NCI-H128 (cell line): ENCODE results near the gene LGALS7.
"Not testable (repeated sequence)": the region's sequence is repeated elsewhere in the genome, so short reads cannot be mapped to it uniquely, and the experiment has no call there.

Experiments used
- DNase-seq: peaks from one replicate; lab custom pipeline; 2025; ENCODE audit not compliant: unreplicated experiment; lab: John Stamatoyannopoulos, UW

LGALS7 gene

DNA sequence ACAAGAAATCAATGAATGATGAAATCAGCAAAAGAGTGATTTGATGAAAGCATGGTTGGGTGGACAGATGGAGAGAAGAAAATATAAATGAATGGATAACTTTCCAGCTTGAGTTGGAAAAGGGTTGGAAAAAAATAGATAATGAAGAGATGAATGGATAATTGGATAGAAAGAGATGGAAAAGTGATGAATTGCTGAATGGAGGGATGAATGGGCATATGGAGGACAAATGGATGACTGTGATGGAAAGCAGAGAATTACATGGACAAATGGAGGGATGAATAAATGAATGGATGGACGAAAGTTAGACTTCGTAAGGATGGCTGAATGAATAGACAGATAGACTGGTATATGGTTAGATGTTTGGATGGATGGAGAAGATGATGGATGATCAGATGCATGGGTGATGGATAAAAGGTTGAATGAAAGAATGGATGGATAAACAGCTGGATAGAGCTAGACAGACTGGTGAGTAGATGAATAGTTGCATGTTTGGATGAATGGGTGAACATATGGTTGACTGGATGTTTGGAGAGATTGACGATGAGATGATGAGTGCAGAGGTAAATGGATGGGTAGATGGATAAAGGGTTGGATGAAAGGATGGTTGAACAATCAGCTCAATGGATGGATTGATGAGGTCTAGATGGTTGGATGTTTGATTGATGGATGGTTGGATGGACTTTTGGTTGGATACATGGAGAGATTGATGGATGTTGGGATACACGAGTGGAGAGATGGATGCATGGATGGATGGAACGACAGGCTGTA lies 27.4 kb upstream of the LGALS7 start:
- DNase-seq, result no peak

GRCh38 chr19:38799104-38799503 lies 25.8 kb upstream of the LGALS7 start:
- DNase-seq, result no peak

- not testable (repeated sequence) for DNase-seq
These were observed 24.5 kb upstream of the LGALS7 start for GRCh38 chr19:38797781-38798180.

DNA sequence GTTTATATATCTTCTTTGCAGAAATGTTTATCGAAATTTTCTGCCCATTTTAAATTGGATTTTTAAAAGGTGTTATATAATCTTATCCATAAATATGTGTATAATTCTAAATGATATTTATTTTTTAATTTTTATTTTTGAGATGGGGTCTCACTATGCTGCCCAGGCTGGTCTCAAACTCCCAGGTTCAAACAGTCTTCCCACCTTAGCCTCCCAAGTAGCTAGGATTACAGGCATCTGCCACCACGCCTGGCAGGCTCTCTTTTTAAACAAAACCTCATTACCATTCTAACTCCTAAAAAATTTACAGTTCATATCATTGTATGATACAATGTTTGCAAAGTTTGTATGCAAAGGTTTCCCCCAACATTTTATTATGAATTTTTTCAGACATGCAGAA lies 22.8 kb upstream of the LGALS7 start:
- DNase-seq, result no peak

DNA sequence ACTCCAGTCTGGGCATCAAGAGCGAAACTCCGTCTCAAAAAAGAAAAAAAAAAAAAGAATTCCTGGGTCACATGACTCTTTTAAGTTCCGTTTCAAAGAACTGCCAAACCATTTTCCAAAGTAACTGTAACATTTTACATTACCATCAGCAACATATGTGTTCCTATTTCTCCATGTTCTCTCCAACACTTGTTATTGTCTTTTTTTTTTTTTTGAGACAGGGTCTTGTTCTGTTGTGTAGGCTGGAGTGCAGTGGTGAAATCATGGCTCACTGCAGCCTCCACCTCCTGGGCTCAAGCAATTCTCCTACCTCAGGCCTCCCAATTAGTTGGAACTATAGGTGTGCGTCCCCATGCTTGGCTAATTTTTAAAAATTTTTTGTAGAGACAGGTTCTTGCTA lies 22.2 kb upstream of the LGALS7 start:
- no peak for DNase-seq

- no peak for DNase-seq
These were observed 20.4 kb upstream of the LGALS7 start for GRCh38 chr19:38793671-38794070.

GRCh38 chr19:38793177-38793576 lies 19.9 kb upstream of the LGALS7 start:
- DNase-seq, result no peak

DNA sequence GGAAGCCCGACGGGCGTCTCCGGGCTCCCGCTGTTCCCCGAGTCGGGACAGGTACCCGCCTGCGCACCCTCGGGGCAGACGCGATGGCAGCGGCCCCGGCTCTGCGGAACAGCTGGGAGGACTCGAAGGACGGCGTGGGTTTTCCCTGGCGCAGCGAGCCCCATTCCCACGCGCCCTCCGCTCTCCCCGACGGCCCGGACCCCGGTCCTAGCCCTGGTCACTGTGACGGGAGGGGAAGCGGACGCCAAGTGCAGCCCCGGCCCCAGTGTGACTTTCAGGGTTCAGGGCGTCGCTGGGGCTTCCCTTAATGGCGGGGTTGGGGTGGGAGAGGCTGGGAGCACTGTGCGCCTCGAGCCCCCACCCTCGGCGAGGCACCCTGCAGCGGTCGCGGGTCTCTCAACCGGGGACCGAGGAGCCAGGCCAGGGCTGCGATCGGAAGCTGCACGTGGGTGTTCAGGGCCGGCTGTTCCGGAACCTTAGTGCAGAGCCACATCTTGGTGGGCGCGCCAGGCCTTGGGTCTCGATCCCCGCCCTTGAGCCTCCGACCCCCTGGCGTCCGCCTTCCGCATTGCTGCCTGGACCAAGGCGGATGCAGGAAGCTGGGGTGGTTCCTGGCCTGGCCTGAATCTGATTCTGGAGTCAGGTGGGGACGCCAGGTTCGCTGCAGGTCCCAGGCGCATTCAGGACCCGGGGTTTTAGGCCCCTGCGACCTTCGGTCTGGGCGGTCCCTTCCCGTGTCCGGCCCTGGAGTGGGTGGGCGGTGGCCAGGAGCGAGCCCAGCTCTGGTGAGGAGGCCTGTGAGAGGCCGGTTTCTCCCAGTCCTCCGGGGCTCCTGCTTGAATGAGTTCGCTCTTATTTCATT lies 19.2 kb upstream of the LGALS7 start:
- no peak for DNase-seq

DNA sequence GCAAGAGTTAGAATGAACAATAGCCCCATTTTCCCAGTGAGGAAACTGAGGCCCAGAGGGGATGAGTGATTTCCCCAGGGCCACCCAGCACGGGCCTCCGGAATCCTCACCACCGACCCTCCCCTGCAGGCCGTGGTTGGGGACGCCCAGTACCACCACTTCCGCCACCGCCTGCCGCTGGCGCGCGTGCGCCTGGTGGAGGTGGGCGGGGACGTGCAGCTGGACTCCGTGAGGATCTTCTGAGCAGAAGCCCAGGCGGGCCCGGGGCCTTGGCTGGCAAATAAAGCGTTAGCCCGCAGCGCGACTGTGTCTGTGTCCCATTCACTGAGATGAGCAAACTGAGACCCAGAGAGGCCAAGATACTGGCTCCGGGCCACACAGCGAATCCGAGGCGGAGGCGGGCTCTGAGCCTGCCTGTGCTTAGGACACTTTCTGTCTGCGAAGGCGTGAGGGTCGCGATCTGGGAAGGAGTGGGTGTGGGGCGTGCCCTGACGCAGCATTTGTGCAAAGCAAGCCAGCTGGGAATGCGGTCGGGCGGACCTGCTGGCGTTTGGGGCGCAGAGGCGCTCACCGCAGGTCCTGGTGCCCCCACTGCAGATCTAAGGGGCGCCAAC lies 18.2 kb upstream of the LGALS7 start:
- not testable (repeated sequence) for DNase-seq

DNA sequence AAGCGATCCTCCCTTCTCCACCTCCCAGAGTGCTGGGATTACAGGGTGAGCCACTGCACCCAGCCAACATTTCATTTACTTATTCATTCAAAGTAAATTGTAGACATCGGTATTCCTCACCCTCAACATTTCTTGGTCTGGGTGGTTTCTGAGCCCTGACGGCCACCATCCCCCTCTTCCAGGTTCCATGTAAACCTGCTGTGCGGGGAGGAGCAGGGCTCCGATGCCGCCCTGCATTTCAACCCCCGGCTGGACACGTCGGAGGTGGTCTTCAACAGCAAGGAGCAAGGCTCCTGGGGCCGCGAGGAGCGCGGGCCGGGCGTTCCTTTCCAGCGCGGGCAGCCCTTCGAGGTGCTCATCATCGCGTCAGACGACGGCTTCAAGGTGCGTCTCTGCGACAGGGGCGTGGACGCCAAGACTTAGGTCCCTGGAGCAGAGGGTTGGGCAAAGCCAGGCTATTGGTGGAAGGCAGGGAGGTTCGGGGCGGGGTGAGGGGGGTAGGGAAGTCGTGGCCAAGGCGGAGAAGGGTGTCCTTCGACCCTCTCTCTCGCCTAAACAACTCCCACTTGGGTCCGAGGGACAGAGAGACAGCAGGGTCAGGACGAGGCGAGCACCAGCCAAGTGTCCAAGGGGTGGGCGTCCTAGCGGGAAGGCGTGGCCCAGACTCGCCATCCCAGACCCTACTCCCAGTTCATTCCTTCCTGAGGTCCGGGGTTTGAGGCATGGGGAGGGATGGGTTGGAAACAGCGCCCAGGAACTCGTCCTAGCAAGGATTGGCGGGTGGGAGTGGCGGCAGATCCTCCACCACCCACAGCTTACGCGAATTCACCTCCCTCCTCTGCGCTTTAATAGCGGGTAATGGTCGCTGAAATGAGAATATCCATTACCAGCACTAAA lies 17.4 kb upstream of the LGALS7 start:
- DNase-seq, result not testable (repeated sequence)

DNA sequence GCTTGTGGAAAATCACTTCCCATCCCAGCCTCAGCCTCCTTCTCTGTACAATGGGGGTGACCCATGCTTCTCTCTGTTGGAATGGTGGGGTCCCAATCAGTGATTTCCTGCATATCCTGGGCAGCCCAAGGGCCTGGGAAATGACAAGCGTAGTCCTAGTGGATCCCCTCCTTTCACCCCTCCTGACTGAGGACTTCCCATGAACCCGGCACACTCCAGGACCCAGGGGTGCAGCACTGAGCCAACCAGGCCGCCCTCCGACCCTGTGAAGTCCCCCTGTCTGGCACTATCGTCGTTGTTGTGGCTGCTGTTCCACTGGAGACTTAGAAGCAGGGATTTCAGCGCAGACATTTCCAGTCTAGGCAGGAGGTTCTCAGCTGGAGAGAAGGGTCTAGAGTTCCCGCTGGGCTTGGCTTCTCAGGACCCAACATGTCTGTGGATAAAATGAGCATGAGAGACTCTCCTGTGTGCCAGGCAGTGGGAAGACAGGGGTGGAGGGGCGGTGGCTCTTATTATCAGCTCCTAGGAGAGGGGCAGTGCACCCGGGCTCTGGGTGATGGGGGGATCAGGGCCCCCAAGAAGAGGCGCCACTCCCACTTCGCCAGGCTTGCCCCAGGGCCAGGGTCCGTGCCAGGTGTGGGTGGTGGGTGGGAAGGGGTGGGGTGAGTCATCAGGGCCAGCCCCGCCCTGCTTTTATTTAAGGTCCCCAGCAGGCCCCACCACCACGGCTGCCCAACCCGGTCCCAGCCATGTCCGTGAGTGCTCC lies 15.3 kb upstream of the LGALS7 start, which contains the start of gene LGALS7B:
Gene LGALS7B (plus strand): TSS at position 723 of the 766 bp plus-strand sequence. CDS start 27 bp downstream, at position 750.
- DNase-seq, result no peak

- DNase-seq, result no peak
These were observed 13.4 kb upstream of the LGALS7 start for GRCh38 chr19:38786572-38787265.

GRCh38 chr19:38786061-38786460 lies 12.7 kb upstream of the LGALS7 start:
- not testable (repeated sequence) for DNase-seq

DNA sequence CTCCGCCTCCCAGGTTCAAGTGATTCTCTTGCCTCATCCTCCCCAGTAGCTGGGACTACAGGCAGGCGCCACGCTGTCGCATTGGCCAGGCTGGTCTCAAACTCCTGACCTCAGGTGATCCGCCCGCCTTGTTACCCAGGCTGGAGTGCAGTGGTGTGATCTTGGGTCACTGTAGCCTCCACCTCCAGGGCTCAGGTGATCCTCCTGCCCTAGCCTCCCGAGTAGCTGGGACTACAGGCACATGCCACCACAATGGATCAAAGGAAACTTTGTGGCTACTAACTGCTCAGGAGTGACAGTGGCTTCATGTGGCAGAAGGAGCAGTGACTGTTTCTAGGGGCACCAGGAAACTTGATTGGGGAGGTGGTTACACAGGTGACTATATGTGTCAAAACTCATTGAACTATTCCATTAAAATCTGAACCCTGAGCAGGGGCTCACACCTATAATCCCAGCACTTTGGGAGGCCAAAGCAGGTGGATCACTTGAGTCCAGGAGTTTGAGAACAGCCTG lies 11.9 kb upstream of the LGALS7 start:
- DNase-seq, result no peak

DNA sequence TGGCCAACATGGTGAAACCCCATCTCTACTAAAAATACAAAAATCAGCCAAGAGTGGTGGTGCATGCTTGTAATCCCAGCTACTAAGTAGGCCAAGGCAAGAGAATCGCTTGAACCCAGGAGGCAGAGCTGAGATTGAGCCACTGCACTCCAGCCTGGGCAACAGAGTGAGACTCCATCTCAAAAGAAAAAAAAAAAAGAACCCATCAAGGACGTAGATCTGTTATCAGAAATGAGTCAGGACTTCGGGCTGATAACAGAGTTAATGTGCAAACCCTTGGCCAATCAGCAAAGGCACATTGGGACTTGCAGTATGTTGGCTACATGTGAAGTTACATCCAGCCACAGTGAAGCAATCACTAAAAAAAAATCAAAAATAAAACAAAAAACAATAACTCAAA lies 10.9 kb upstream of the LGALS7 start:
- DNase-seq, result no peak

GRCh38 chr19:38782212-38782611 lies 8.9 kb upstream of the LGALS7 start:
- not testable (repeated sequence) for DNase-seq

DNA sequence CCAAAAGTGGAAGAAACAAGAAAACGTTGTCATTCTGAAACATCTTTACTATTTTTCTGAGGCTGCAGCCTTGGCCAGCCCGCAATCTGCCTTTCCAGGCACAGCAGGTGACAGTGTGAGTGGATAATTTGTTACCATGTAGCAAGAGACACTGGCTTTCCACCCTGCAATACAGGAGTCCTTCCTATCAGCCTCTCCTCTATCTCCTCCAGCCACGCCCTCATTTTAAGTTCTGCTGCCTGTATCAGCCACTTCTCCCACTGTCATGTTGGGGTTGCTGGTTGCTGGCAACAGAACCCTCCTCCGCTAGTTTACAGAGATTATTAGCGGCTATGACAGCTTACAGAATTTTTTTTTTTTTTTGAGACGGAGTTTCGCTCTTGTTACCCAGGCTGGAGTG lies 7.7 kb upstream of the LGALS7 start:
- DNase-seq, result no peak

DNA sequence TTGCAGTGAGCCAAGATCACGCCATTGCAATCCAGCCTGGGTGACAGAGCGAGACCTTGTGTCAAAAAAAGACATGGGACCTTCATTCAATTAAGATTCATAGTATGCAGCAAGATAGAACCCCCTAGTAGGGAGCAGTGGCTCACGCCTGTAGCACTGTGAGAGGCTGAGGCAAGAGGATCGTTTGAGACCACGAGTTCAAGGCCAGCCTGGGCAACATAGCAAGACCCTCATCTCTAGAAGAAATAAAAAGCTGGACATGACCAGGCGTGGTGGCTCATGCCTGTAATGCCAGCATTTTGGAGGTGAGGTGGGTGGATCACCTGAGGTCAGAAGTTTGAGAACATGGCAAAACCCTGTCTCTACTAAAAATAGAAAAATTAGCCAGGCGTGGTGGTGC lies 7.1 kb upstream of the LGALS7 start:
- no peak for DNase-seq

- no peak for DNase-seq
These were observed 5.4 kb upstream of the LGALS7 start for GRCh38 chr19:38778733-38779132.
